IPS-11a (cell line): Measurements from ENCODE around the gene CKS2.

Source experiments
- H3K4me3 ChIP-seq: one replicate; pipeline ENCODE4 v1.5.1; 2013; ENCODE audit warnings: low read depth, low read length, control low read depth

The CKS2 gene

DNA sequence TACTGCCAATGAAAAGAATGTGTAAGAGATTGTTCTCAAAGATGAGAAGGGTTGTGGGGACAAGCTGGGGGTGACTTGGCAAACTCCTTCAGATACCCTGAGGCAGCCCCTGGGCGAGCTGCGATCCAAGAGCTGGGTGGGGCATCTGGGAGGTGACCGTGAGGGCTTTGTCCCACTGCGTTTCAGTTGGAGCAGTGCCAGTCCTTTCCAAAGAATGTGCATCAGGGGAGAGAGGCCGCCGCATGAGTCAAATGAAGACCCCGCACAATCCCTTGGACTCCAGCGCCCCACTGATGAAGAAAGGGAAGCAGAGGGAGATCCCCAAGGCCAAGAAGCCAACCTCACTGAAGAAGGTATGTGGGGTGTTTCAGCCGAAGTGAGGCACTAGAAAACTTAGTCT is 35.7 kb downstream of the CKS2 start:
- H3K4me3 ChIP-seq, result no peak overlapping the region

DNA sequence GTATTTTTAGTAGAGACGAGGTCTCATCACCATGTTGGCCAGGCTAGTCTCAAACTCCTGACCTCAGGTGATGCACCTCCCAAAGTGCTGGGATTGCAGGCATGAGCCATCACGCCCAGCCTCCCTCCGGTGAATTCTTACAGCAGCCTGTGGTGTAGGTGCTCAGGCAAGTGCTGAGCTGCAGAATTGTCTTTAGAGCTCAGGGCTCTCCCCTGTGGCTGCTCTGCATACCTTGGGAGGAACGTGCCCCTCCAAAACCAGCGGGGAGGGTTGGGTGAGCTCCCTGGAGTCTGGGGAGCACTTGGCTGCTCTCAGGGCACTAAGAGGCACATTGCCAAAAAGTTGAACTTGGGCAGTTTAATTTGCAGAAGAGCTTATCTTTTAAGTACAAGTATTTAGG is 36.7 kb downstream of the CKS2 start:
- H3K4me3 ChIP-seq, result no peak overlapping the region

DNA sequence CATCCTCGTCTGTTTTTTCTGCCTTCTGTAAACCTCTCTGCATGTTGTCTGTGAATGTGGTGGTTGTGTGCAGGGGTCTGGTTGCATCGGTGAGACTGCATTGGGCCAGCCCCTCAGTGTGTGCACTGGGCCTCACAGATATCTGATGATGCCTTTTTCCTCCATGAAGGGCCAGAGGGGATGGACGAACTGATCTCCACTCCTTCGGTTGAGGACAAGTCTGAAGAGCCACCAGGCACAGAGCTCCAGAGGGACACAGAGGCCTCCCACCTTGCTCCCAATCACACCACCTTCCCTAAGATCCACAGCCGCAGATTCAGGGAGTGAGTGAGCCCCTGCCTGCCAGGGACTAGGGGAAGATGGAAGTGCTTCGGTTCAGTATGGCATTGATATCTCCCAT is 38.6 kb downstream of the CKS2 start:
- H3K4me3 ChIP-seq, result no peak overlapping the region

GRCh38 chr9:89350988-89351557 is 40.1 kb downstream of the CKS2 start:
- no peak overlapping the region for H3K4me3 ChIP-seq

GRCh38 chr9:89351584-89352300 is 40.7 kb downstream of the CKS2 start:
- no peak overlapping the region for H3K4me3 ChIP-seq

GRCh38 chr9:89352451-89352850 is 41.5 kb downstream of the CKS2 start:
- no peak overlapping the region for H3K4me3 ChIP-seq

GRCh38 chr9:89352874-89353649 is 42.1 kb downstream of the CKS2 start:
- H3K4me3 ChIP-seq, result no peak overlapping the region

- H3K4me3 ChIP-seq, result no peak overlapping the region
These were observed 43.0 kb downstream of the CKS2 start for GRCh38 chr9:89353989-89354388.

GRCh38 chr9:89354471-89354870 is 43.5 kb downstream of the CKS2 start:
- no peak overlapping the region for H3K4me3 ChIP-seq

DNA sequence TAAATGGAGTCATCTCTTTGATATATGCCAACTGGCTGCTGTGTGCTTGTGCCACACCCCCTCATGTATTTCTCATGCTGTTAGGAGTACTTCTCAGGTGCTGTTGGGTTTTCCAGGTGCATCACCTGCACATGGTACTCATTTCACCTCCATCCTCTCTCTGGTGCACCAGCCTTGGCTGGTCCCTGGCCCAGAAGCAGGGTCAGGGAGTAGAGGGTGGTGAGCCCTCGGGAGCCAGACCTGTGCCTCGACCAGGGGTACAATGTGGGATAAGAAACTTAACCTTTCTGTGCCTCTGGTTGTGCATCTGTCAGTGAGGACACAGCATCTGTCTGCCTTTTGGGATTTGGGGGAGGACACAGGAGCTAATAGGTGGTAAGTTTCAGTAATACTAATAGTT is 45.8 kb downstream of the CKS2 start:
- H3K4me3 ChIP-seq, result no peak overlapping the region

- no peak overlapping the region for H3K4me3 ChIP-seq
These were observed 46.6 kb downstream of the CKS2 start for GRCh38 chr9:89357331-89358197.

GRCh38 chr9:89358376-89358916 is 47.5 kb downstream of the CKS2 start:
- no peak overlapping the region for H3K4me3 ChIP-seq

GRCh38 chr9:89358985-89359384 is 48.0 kb downstream of the CKS2 start:
- H3K4me3 ChIP-seq, result no peak overlapping the region

GRCh38 chr9:89359751-89360261 is 48.8 kb downstream of the CKS2 start:
- no peak overlapping the region for H3K4me3 ChIP-seq

DNA sequence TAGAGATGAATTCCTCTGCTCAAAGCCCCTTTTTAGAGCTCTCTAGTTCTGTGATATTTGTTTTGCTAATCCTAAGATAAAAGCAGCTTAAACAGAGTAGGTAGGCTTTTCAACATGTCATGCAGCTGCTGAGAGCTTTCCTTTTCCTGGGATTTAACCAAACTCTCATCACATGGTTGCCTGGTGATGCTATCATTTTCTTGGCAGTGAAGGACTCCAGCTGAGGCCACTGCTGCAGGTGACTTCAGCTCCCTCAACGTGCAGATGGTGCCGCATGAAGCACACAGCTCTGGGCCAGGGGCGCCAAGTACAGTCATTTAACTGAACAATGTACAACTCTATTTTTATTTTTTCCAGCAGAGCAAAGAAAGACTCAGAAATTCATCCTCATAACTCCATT is 49.5 kb downstream of the CKS2 start:
- H3K4me3 ChIP-seq, result no peak overlapping the region

DNA sequence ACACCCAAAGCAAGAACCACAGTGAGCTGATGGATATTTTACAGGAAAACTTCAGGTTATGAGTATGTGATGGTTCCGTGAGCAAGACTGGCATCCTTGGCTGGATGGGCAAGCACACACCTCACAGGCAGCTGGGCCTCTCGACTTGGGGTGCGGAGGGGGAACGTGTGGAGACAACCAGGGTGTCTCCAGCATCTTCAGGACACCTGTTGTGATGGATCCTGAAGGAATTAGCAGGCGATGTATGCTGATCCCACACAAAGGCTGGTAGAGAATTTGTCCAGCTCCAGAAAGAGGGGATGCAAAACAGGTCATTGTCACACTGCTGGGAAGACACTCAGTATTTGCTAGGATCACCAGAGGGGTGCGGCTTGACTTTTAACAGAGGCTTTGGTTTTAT is 50.0 kb downstream of the CKS2 start:
- no peak overlapping the region for H3K4me3 ChIP-seq

DNA sequence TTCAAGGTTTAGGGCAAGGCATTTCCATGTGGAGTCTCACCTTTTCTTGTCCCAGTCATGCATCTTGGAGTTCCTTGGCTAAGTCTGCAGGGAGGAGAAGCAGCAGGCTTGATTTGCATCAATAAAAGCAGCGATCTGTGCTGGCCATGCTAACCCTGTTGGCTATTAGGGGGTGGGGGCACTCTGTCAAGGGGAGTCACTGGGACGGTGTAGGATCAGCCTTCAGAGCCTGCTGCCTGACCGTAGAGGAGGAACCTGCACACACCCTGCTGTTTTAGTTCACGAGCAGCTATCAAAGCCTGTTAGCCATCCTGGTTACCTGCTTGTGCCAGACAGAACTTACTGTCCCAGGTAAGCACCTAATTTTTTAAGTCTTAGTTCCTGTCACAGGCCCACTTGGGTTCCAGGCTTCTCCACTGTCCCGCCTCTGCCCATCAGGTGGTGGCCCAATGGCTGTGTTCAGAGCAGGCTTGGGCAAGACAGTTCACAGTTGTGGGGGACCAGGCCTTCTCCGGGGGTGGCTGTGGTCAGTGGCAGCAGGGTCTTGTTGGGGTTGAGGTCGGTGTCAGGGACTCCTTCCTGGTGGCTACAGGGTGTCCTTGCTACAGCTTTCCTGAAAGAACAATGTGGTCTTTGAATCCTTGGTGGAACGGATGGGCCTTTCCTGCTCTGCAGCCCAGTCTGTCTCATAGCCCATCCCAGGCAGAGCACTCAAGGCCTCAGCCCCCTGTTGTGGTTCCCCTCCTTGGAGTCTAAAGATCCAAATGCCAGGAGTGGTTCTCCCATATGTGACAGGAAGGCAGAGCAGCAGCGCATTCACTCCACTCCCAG is 51.0 kb downstream of the CKS2 start:
- H3K4me3 ChIP-seq, result no peak overlapping the region

DNA sequence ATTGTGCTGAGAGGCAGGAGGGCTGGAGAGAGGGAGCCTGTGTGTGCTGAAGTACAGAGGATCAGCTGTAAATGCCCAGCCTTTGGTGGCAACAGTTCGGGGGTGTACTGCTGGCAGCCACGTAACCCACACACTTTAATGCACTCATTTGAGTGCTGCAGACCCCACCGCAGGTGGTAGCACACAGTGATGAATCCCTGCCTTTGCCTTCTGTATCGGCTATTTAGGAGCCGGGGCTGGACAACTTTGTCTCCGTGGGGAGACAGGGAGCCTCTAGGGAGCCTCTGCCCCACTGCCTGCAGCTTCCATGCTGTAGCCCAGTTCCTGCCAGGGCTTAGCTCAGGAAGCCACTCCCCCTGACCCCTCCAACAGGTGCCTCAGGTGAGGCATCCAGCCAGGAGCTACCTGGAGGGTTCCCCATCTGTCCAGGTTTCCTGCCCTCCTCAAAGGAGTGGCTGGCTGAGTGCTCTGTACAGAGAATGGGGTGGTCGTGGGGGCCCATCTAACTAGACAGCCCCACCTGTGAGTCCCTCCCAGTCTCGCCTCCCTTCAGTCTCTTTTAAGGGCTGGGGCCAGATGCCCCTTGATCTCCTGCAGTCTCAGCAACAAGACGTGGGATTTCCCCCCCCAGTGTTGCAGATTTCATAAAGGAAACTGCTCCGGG is 51.8 kb downstream of the CKS2 start:
- no peak overlapping the region for H3K4me3 ChIP-seq

DNA sequence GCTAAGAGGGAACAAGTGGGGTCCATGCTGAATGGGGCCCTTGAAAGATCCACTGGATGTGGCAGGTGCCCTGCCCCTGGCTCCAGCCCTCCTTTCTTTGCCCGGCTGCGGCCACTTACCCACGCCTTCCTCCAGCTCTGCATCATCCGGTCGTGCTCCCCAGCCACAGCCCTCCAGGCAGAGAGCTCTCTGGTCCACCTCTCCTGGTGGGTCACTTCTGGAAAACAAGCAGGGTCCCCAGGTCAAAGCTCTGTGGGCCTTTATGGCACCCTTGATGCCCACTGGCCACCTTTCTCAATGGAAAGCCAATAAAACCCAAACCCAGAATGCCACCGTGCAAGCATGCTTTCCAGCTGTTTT is 52.3 kb downstream of the CKS2 start:
- no peak overlapping the region for H3K4me3 ChIP-seq
